Effector CD4-positive, alpha-beta T cell (primary cell): ENCODE data around the gene MAGEH1.
A peak's percentile ranks its signal among the peaks of the same experiment; 100 is the strongest.
"Not testable (repeated sequence)": the region's sequence is repeated elsewhere in the genome, so short reads cannot be mapped to it uniquely, and the experiment has no call there.

Source experiments
- DNase-seq: peaks from one replicate; pipeline ENCODE4 v3.0.0-alpha.2; 2020
- total RNA-seq: gene quantifications from one replicate; lab custom pipeline; 2026; lab: John Stamatoyannopoulos, UW

The MAGEH1 gene
- total RNA-seq = 23.6 reads per million, percentile 50 among the genes with 10 or more reads in this experiment

- DNase-seq = peak; percentile 67
Measured at GRCh38 chrX:55451990-55452832, at the start of gene MAGEH1. Gene MAGEH1 (plus strand): TSS chrX:55452127. CDS start chrX:55452375, 248 bp downstream.

GRCh38 chrX:55427079-55427478 lies 24.8 kb upstream of the MAGEH1 start:
- DNase-seq = not testable (repeated sequence)

DNA sequence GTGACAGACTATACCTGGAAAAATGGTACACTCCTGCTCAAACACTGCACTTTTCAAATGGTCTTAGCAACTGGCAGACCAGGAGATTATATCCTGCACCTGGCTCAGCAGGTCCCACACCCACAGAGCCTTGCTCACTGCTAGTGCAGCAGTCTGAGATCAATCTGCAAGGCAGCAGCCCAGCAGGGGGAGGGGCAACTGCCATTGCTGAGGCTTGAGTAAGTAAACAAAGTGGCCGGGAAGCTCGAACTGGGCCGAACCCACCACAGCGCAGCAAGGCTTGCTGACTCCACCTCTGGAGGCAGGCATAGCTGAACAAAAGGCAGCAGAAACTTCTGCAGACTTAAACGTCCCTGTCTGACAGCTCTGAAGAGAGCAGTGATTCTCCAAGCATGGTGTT lies 8.5 kb upstream of the MAGEH1 start:
- DNase-seq = not testable (repeated sequence)

DNA sequence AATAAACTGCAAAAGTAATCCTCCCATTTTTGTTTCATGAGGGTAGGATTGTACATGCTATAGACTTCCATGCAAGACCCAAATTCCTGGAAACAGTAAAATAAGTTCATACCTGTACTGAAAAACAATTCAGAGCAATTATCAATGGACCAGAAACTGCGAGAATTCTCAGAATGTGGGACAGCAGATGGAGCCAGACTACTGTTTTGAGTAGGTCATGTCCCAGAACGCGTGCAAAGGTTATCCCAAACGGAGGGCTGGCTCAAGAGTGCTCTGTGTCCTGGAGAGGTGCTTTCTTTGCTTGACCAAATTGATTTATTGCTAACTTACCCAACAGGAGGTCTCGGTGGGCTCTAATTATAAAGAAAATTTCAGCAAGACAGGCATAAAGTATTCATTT lies 1.7 kb upstream of the MAGEH1 start:
- no peak for DNase-seq

DNA sequence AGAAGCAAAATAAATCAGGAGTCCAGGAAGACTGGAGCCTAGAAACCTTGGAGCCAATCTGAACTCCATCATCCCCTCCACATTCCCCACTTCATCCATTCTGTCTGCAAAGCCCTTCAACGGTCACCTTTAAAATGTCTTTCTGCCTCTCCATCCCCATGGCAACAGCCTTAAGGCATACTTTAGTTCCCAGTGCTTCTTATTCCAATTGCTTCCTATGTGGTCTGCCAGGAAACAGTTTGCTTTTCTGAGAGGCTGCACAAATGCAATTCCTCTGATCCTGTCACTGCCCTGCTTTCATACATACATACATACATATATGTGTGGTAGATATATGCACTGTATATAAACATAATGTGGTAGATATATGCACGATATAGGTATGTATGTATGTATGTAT lies 786 bp upstream of the MAGEH1 start:
- DNase-seq = no peak

DNA sequence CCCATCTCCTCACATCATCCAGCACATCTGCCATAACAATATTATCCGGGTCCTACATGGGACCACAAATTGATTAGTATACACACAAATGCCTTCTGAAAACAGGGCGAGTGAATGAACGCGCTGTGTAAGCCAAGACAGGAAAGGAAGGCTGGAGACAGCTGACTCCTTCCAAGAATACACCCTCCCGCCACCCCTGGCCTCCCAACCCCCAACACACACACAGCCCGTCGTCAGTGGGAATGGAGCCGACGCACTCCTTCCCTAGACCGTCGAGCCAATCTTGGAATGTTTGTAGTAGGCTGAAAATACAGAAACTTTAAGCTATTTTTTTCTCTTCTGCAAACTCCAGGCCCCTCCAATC lies 319 bp upstream of the MAGEH1 start:
- no peak for DNase-seq

- no peak for DNase-seq
Measured at GRCh38 chrX:55452833-55453124, 852 bp downstream of the MAGEH1 start.

DNA sequence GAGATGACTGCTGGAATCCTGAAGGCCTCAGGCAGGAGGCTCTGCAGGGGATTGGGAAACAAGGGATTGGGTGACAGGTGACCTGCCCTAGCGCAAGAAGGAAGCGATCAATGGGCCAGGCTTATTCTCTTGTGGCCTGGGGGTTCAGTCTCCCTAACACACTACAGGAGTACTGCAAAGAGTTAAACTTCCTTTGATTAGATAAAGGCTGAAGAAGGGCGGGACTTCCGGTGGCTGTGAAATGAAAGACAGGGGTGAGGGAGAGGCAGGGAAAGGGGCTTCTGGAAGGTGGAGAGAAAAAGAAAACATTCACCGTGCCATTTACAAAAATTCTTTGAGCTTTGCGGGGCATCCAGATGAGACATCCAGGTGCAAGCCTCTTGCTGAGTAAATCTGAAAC lies 3.8 kb downstream of the MAGEH1 start:
- not testable (repeated sequence) for DNase-seq

DNA sequence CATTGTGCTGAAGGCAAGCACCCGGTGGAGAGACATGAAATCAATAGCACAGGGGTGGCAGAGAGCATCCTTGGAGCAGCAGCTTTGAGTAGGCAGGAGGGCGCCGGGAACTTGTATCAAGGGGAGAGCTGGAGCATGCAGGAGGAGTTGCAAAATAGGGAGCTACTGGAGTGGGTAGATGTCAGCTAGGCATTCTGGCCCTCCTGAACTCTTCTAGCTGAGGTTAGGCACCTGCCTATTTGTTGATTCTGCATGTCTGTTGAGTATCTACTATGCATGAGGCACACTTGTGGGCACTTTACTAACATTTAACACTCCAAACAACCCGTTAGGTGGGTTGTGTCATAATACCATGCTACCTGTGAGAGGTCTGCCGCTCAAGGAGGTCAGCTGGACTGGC lies 7.5 kb downstream of the MAGEH1 start:
- DNase-seq = not testable (repeated sequence)

GRCh38 chrX:55459926-55460325 lies 8.0 kb downstream of the MAGEH1 start:
- not testable (repeated sequence) for DNase-seq

GRCh38 chrX:55464050-55464449 lies 12.1 kb downstream of the MAGEH1 start:
- not testable (repeated sequence) for DNase-seq

DNA sequence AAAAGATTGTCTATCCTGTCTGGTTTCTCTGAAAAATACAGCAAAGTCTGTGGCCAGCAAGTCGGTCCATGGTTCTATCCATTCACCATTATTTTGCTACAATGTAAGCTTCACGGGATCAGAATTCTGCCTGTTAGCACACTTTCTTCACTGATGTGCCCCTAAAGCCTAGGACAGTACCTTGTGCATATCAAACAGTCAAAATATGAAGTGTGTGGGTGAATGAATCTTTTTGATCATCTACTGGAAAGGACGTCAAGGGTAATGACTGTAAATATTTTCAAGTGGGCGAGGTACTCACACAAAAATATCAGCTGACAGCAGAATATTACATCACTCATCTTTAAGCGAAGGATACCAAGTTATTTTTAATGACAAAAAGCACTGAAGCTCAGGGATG lies 13.2 kb downstream of the MAGEH1 start:
- not testable (repeated sequence) for DNase-seq

- not testable (repeated sequence) for DNase-seq
Measured at GRCh38 chrX:55465791-55466190, 13.9 kb downstream of the MAGEH1 start.

- DNase-seq = not testable (repeated sequence)
Measured at GRCh38 chrX:55479956-55480355, 28.0 kb downstream of the MAGEH1 start.

GRCh38 chrX:55480390-55481062 lies 28.6 kb downstream of the MAGEH1 start:
- no peak for DNase-seq

DNA sequence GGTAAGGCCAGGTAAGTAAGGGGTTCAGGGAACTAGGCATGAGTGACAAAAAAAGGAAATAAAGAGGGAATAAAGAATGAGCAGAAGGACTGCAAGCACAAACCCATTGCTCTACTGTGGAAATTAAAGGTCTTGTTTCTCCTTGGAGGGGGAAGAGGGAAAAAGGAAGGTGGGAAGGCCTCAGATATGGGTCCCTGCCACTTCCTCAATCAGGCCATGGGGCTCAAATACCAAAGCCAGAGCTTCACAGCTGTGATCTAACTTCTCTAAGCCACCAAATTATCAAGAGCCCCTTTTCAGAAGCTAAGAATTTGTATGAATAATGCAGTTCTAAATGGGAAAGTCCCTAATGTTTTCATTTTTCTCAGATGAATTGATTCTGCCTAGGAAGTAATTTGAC lies 33.0 kb downstream of the MAGEH1 start:
- DNase-seq = no peak

GRCh38 chrX:55486736-55487135 lies 34.8 kb downstream of the MAGEH1 start:
- DNase-seq = no peak

DNA sequence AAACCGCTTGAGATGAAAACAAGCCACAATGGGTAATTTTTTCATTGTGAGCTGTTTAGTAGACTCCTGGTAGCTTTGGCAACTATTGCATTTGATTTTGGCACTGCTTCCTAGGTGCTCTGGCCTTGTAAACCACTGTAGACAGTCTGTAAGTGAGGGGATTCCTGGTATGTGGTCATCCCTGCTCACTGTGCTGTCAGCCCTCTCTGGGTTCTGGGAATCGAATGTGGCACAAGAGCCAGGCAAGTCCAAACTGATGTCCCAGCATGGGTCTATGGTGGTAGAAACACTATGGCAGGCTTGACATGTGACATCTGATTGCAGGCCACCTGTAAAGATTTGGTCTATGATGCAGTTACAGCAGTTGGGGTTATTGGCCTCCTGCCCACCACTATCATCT lies 35.2 kb downstream of the MAGEH1 start:
- no peak for DNase-seq

- no peak for DNase-seq
Measured at GRCh38 chrX:55488006-55488592, 36.2 kb downstream of the MAGEH1 start.

DNA sequence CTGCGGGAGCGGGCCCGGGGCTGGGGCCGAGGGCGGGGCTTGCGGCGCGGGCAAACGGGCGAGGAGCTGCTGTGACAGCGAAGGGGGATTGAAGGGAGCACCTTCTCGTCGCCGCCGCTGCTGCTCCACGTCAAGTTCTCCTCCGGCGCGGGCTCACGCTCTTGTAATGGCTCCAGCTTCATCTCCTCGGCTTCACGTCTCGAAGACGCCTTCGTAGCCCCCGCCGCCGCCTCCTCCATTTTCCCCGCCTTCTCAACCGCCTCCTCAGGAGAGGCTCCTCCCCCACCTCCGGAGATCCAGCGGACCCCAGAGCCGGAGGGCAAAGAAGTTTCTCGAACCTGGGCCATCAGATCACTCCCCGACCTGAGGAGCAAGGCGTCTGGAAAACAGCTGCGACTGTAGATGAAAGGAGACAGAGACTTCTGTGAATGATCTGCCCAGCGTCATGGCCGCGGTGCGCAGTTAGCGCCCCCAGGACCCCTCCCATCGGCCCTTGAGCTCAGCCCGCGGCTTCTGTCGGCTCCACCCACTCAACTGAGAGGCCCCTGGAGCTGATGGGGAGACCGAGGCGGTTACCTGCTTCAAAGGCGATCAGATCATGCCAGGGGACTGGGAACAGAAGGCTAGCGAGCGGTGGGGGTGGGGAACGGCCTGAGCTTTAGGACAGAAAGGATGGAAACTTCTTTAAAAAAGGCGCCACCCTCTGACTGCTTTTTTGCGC lies 36.8 kb downstream of the MAGEH1 start:
- peak; percentile 47 for DNase-seq

GRCh38 chrX:55489314-55490009 lies 37.5 kb downstream of the MAGEH1 start, which contains the start of gene USP51:
Gene USP51 (minus strand): TSS chrX:55489848. CDS start chrX:55488939, 909 bp downstream.
- no peak for DNase-seq

GRCh38 chrX:55490121-55490520 lies 38.2 kb downstream of the MAGEH1 start:
- no peak for DNase-seq
